Activated T-helper 1 cell treated with anti-CD3 and anti-CD28 coated beads, Interleukin-12 subunit alpha, Interleukin-12 subunit beta, Interleukin-2, Interleukin-4 antibody, amounts not matched to agents 30 ng/mL and 10 ng/mL and 1 ng/mL, durations not matched to agents 14 hours and 24 hours and 36 hours (primary cell): ENCODE measurements around the gene AGRP. TPM values are rescaled to one million over a fixed set of nuclear protein-coding genes. Genes with fewer than 3 reads are reported as not detected.

Experiments
- DNase-seq: peaks from one replicate; pipeline ENCODE4 v3.0.0; 2021; ENCODE audit warnings: low spot score
- H3K27ac Mint-ChIP-seq: one replicate; pipeline ENCODE4 v1.8.0; 2021; ENCODE audit warnings: mild to moderate bottlenecking, mixed read lengths
- H3K27me3 Mint-ChIP-seq: one replicate; pipeline ENCODE4 v1.8.0; 2022; ENCODE audit warnings: mild to moderate bottlenecking, moderate library complexity, mixed read lengths; ENCODE audit not compliant: insufficient read depth
- H3K36me3 Mint-ChIP-seq: one replicate; pipeline ENCODE4 v1.8.0; 2021; ENCODE audit warnings: low read depth, mixed read lengths
- H3K4me1 Mint-ChIP-seq: one replicate; pipeline ENCODE4 v1.8.0; 2021; ENCODE audit warnings: low read depth, mixed read lengths
- H3K4me3 Mint-ChIP-seq: one replicate; pipeline ENCODE4 v1.8.0; 2021; ENCODE audit warnings: mild to moderate bottlenecking, moderate library complexity, mixed read lengths
- H3K9me3 Mint-ChIP-seq: one replicate; pipeline ENCODE4 v1.8.0; 2021; ENCODE audit warnings: mixed read lengths
- intact Hi-C: fragments of 100-400 bp; cut with micrococcal nuclease; formaldehyde crosslinking; loops from one replicate; pipeline ENCODE4 v1.15.1; 2024
- total RNA-seq: library from RNA; stranded (reverse); gene quantifications from 2 replicates; pipeline ENCODE4 v1.2.3, GENCODE V29; 2022

AGRP gene
- total RNA-seq, 1 donor from 2014 or later = not detected

GRCh38 chr16:67466581-67466980 is 16.8 kb downstream of the AGRP start:
- no peak overlapping the region for H3K27ac Mint-ChIP-seq
- no peak overlapping the region for H3K4me3 Mint-ChIP-seq
- H3K36me3 Mint-ChIP-seq = no peaks in the 10 kb centered on the region
- H3K4me1 Mint-ChIP-seq = no peaks in the 10 kb centered on the region
- no peaks in the 10 kb centered on the region for H3K27me3 Mint-ChIP-seq
- no peaks in the 10 kb centered on the region for H3K9me3 Mint-ChIP-seq
- DNase-seq = no peak
- intact Hi-C loops = no loop called here

GRCh38 chr16:67464565-67464964 is 18.8 kb downstream of the AGRP start:
- Mint-ChIP-seq H3K4me1 (no peaks in the 10 kb centered on the region), H3K4me3 (no peak overlapping the region), H3K27me3 (no peaks in the 10 kb centered on the region), H3K9me3 (no peaks in the 10 kb centered on the region), H3K36me3 (no peaks in the 10 kb centered on the region), H3K27ac (no peak overlapping the region)
- no peak for DNase-seq
- intact Hi-C loops = no loop called here

- Mint-ChIP-seq H3K9me3 (no peaks in the 10 kb centered on the region), H3K27me3 (no peaks in the 10 kb centered on the region), H3K36me3 (no peaks in the 10 kb centered on the region), H3K4me1 (no peaks in the 10 kb centered on the region), H3K4me3 (no peak overlapping the region), H3K27ac (no peak overlapping the region)
- DNase-seq = no peak
- intact Hi-C loops = no loop called here
Observed at GRCh38 chr16:67463691-67464090, 19.7 kb downstream of the AGRP start.

GRCh38 chr16:67463059-67463458 is 20.3 kb downstream of the AGRP start:
- H3K4me3 Mint-ChIP-seq = no peak overlapping the region
- intact Hi-C loops = no loop called here
- no peak for DNase-seq
- no peaks in the 10 kb centered on the region for H3K9me3 Mint-ChIP-seq
- H3K27me3 Mint-ChIP-seq = no peaks in the 10 kb centered on the region
- no peaks in the 10 kb centered on the region for H3K36me3 Mint-ChIP-seq
- no peaks in the 10 kb centered on the region for H3K4me1 Mint-ChIP-seq
- H3K27ac Mint-ChIP-seq = no peak overlapping the region

- Mint-ChIP-seq H3K9me3 (no peaks in the 10 kb centered on the region), H3K27me3 (no peaks in the 10 kb centered on the region), H3K27ac (no peak overlapping the region), H3K36me3 (no peaks in the 10 kb centered on the region), H3K4me1 (no peaks in the 10 kb centered on the region), H3K4me3 (no peak overlapping the region)
- intact Hi-C loops = no loop called here
- no peak for DNase-seq
Observed at GRCh38 chr16:67462279-67462655, 21.1 kb downstream of the AGRP start.

GRCh38 chr16:67461600-67462278 is 21.6 kb downstream of the AGRP start:
- no peak for DNase-seq
- intact Hi-C loops = no loop called here
- H3K36me3 Mint-ChIP-seq = no peaks in the 10 kb centered on the region
- no peak overlapping the region for H3K4me3 Mint-ChIP-seq
- H3K27ac Mint-ChIP-seq = no peak overlapping the region
- no peaks in the 10 kb centered on the region for H3K27me3 Mint-ChIP-seq
- H3K9me3 Mint-ChIP-seq = no peaks in the 10 kb centered on the region
- H3K4me1 Mint-ChIP-seq = no peaks in the 10 kb centered on the region

GRCh38 chr16:67460961-67461360 is 22.4 kb downstream of the AGRP start:
- intact Hi-C loops = no loop called here
- no peak overlapping the region for H3K27ac Mint-ChIP-seq
- no peaks in the 10 kb centered on the region for H3K36me3 Mint-ChIP-seq
- H3K4me3 Mint-ChIP-seq = no peak overlapping the region
- no peak for DNase-seq
- H3K9me3 Mint-ChIP-seq = no peaks in the 10 kb centered on the region
- H3K27me3 Mint-ChIP-seq = no peaks in the 10 kb centered on the region
- H3K4me1 Mint-ChIP-seq = no peaks in the 10 kb centered on the region

- intact Hi-C loops = no loop called here
- no peak overlapping the region for H3K27ac Mint-ChIP-seq
- no peaks in the 10 kb centered on the region for H3K27me3 Mint-ChIP-seq
- no peak overlapping the region for H3K4me3 Mint-ChIP-seq
- H3K36me3 Mint-ChIP-seq = no peaks in the 10 kb centered on the region
- no peaks in the 10 kb centered on the region for H3K4me1 Mint-ChIP-seq
- no peaks in the 10 kb centered on the region for H3K9me3 Mint-ChIP-seq
- DNase-seq = no peak
Observed at GRCh38 chr16:67460168-67460567, 23.2 kb downstream of the AGRP start.

- H3K36me3 Mint-ChIP-seq = no peaks in the 10 kb centered on the region
- intact Hi-C loops = no loop called here
- H3K4me3 Mint-ChIP-seq = no peak overlapping the region
- H3K27ac Mint-ChIP-seq = no peak overlapping the region
- DNase-seq = no peak
- H3K4me1 Mint-ChIP-seq = no peaks in the 10 kb centered on the region
- no peaks in the 10 kb centered on the region for H3K9me3 Mint-ChIP-seq
- no peaks in the 10 kb centered on the region for H3K27me3 Mint-ChIP-seq
Observed at GRCh38 chr16:67459861-67460150, 23.5 kb downstream of the AGRP start.

GRCh38 chr16:67459066-67459860 is 24.1 kb downstream of the AGRP start:
- Mint-ChIP-seq H3K27me3 (no peaks in the 10 kb centered on the region), H3K4me1 (no peaks in the 10 kb centered on the region), H3K27ac (no peak overlapping the region), H3K4me3 (no peak overlapping the region), H3K9me3 (no peaks in the 10 kb centered on the region), H3K36me3 (no peaks in the 10 kb centered on the region)
- no peak for DNase-seq
- intact Hi-C loops = no loop called here

GRCh38 chr16:67458121-67458641 is 25.2 kb downstream of the AGRP start:
- Mint-ChIP-seq H3K27ac (no peak overlapping the region), H3K4me1 (no peaks in the 10 kb centered on the region), H3K27me3 (no peaks in the 10 kb centered on the region), H3K4me3 (no peak overlapping the region), H3K36me3 (peaks cover 1% of the 10 kb centered on the region), H3K9me3 (no peaks in the 10 kb centered on the region)
- intact Hi-C loops = no loop called here
- DNase-seq = no peak

GRCh38 chr16:67457611-67458010 is 25.7 kb downstream of the AGRP start:
- H3K9me3 Mint-ChIP-seq = no peaks in the 10 kb centered on the region
- H3K27me3 Mint-ChIP-seq = no peaks in the 10 kb centered on the region
- H3K4me1 Mint-ChIP-seq = no peaks in the 10 kb centered on the region
- no peak overlapping the region for H3K27ac Mint-ChIP-seq
- no peak for DNase-seq
- no peak overlapping the region for H3K4me3 Mint-ChIP-seq
- H3K36me3 Mint-ChIP-seq = peaks cover 4% of the 10 kb centered on the region
- intact Hi-C loops = no loop called here

GRCh38 chr16:67456391-67457081 is 26.8 kb downstream of the AGRP start:
- intact Hi-C loops = no loop called here
- Mint-ChIP-seq H3K36me3 (peaks cover 4% of the 10 kb centered on the region), H3K9me3 (no peaks in the 10 kb centered on the region), H3K4me3 (no peak overlapping the region), H3K4me1 (no peaks in the 10 kb centered on the region), H3K27me3 (no peaks in the 10 kb centered on the region), H3K27ac (no peak overlapping the region)
- no peak for DNase-seq
